H1 (cell line): ENCODE measurements around the gene TGFBR1. TPM values are rescaled to one million over a fixed set of nuclear protein-coding genes. Genes with fewer than 3 reads are reported as not detected.

Source experiments
- CTCF ChIA-PET: fragments of 300-600 bp; sonication (Branson Sonifier 250); formaldehyde crosslinking; loops from one replicate; lab custom pipeline; 2021; ENCODE audit not compliant: partially characterized antibody; lab: Charles Lee
- POLR2A ChIA-PET: fragments of 300-600 bp; sonication (Branson Sonifier 250); formaldehyde crosslinking; loops from one replicate; lab custom pipeline; 2021; ENCODE audit warnings: inconsistent platforms; ENCODE audit not compliant: partially characterized antibody; lab: Charles Lee
- DNase-seq, 2 experiments: peaks; one replicate each; pipeline versions ENCODE4 v3.0.0 to v3.0.0-alpha.2; 2010 to 2022; ENCODE audit warnings: low spot score in 2 of 2, low read depth in 1 of 2, mixed read lengths in 1 of 2
- FAIRE-seq: peaks from 2 replicates; lab custom pipeline; 2011; peaks lifted over from hg19 to GRCh38; lab: Jason Lieb, UNC
- H2AFZ ChIP-seq: 2 replicates; pipeline ENCODE4 v1.8.1; 2012; ENCODE audit warnings: low read length, inconsistent platforms
- H2AK5ac ChIP-seq: 2 replicates; pipeline ENCODE4 v1.6.1; 2013; ENCODE audit warnings: low read depth, low read length
- H2BK120ac ChIP-seq: replicated peaks from 2 replicates; pipeline ENCODE3; 2013; ENCODE audit warnings: low read depth, low read length, inconsistent platforms
- H2BK12ac ChIP-seq: 2 replicates; pipeline ENCODE4 v1.6.1; 2013; ENCODE audit warnings: low read depth, low read length
- H2BK15ac ChIP-seq: 2 replicates; pipeline ENCODE4 v1.6.1; 2013; ENCODE audit warnings: low read length
- H2BK20ac ChIP-seq: 2 replicates; pipeline ENCODE4 v1.6.1; 2013; ENCODE audit warnings: low read length
- H2BK5ac ChIP-seq: 2 replicates; pipeline ENCODE4 v1.6.1; 2013; ENCODE audit warnings: low read depth, low read length
- H3K14ac ChIP-seq: 2 replicates; pipeline ENCODE4 v1.6.1; 2013; ENCODE audit warnings: inconsistent platforms; ENCODE audit not compliant: insufficient read length
- H3K18ac ChIP-seq: 2 replicates; pipeline ENCODE4 v1.6.1; 2013; ENCODE audit warnings: low read length; ENCODE audit errors: extremely low read depth
- H3K23ac ChIP-seq: 2 replicates; pipeline ENCODE4 v1.6.1; 2013; ENCODE audit warnings: inconsistent platforms; ENCODE audit not compliant: insufficient read length
- H3K23me2 ChIP-seq: 2 replicates; pipeline ENCODE4 v1.6.1; 2013; ENCODE audit warnings: low read depth, low read length
- H3K27ac ChIP-seq: 2 replicates; pipeline ENCODE4 v1.6.1; 2011; ENCODE audit warnings: low read depth, low read length, inconsistent platforms
- H3K27me3 ChIP-seq, 4 experiments: replicated peaks in 1 of 4; 1 replicate in 1 of 4; 2 replicates in 3 of 4; pipeline versions ENCODE4 v1.6.1 to v1.8.1; 2011 to 2013; ENCODE audit warnings: low read length in 3 of 4, mild to moderate bottlenecking in 3 of 4, inconsistent platforms in 2 of 4, mixed read lengths in 2 of 4, moderate library complexity in 1 of 4; ENCODE audit not compliant: control insufficient read depth in 3 of 4, insufficient read depth in 3 of 4; ENCODE audit errors: extremely low read depth in 1 of 4
- H3K36me3 ChIP-seq, 4 experiments: 2 replicates each; pipeline versions ENCODE4 v1.6.1 to v1.8.1; 2011 to 2013; ENCODE audit warnings: mild to moderate bottlenecking in 4 of 4, low read length in 3 of 4, moderate library complexity in 2 of 4, control low read depth in 1 of 4, inconsistent platforms in 1 of 4; ENCODE audit not compliant: insufficient read depth in 4 of 4, control insufficient read depth in 2 of 4
- H3K4ac ChIP-seq: replicated peaks from 2 replicates; pipeline ENCODE3; 2013; ENCODE audit warnings: low read length, low read depth, mixed read lengths, inconsistent platforms; ENCODE audit not compliant: insufficient read length
- H3K4me1 ChIP-seq, 4 experiments: replicated peaks in 1 of 4; 1 replicate in 1 of 4; 2 replicates in 3 of 4; pipeline versions ENCODE4 v1.6.1 to v1.8.1; 2011 to 2013; ENCODE audit warnings: low read length in 3 of 4, inconsistent platforms in 2 of 4, mixed read lengths in 1 of 4; ENCODE audit not compliant: insufficient read depth in 4 of 4, control insufficient read depth in 3 of 4
- H3K4me2 ChIP-seq, 2 experiments: 2 replicates each; pipeline versions ENCODE4 v1.6.1 to v1.8.1; 2011 to 2013; ENCODE audit warnings: low read depth in 2 of 2, low read length in 2 of 2, control low read depth in 1 of 2, inconsistent platforms in 1 of 2, mild to moderate bottlenecking in 1 of 2; ENCODE audit not compliant: insufficient read depth in 1 of 2
- H3K4me3 ChIP-seq, 4 experiments: fragments of 200-600, 300-600 bp in 1 of 4; sonication (generic), shearing (Covaris generic), sonication (Bioruptor Twin) in 1 of 4; 2 replicates each; pipeline versions ENCODE4 v1.5.1 to v1.8.1; 2011 to 2016; ENCODE audit warnings: low read length in 4 of 4, low read depth in 3 of 4, control low read depth in 2 of 4, inconsistent platforms in 2 of 4, mild to moderate bottlenecking in 2 of 4, mixed read lengths in 1 of 4, moderate library complexity in 1 of 4; ENCODE audit not compliant: insufficient read depth in 2 of 4; ENCODE audit errors: extremely low read depth in 1 of 4
- H3K56ac ChIP-seq: replicated peaks from 2 replicates; pipeline ENCODE3; 2013; ENCODE audit warnings: low read depth, mild to moderate bottlenecking, mixed read lengths, low read length, inconsistent platforms; ENCODE audit not compliant: insufficient read length
- H3K79me1 ChIP-seq: 2 replicates; pipeline ENCODE4 v1.6.1; 2013; ENCODE audit warnings: low read depth, low read length, control low read depth
- H3K79me2 ChIP-seq, 2 experiments: 2 replicates each; pipeline versions ENCODE4 v1.6.1 to v1.8.1; 2012 to 2013; ENCODE audit warnings: low read length in 2 of 2, mild to moderate bottlenecking in 2 of 2, inconsistent platforms in 1 of 2; ENCODE audit not compliant: insufficient read depth in 2 of 2, control insufficient read depth in 1 of 2
- H3K9ac ChIP-seq, 4 experiments: replicated peaks in 1 of 4; 1 replicate in 1 of 4; 2 replicates in 3 of 4; pipeline versions ENCODE4 v1.6.1 to v1.8.1; 2011 to 2013; ENCODE audit warnings: low read depth in 3 of 4, low read length in 3 of 4, control low read depth in 2 of 4, mild to moderate bottlenecking in 2 of 4, moderate library complexity in 2 of 4, inconsistent platforms in 1 of 4; ENCODE audit errors: extremely low read depth in 1 of 4
- H3K9me3 ChIP-seq, 2 experiments: 2 replicates each; pipeline versions ENCODE4 v1.6.1 to v1.8.1; 2012 to 2013; ENCODE audit warnings: mild to moderate bottlenecking in 2 of 2, moderate library complexity in 2 of 2, control low read depth in 1 of 2, inconsistent platforms in 1 of 2, low read depth in 1 of 2, low read length in 1 of 2, mixed read lengths in 1 of 2; ENCODE audit not compliant: insufficient read depth in 2 of 2
- H4K20me1 ChIP-seq, 2 experiments: replicated peaks in 1 of 2; 2 replicates each; pipeline versions ENCODE3 to v1.8.1; 2011 to 2013; ENCODE audit warnings: inconsistent platforms in 2 of 2, low read length in 2 of 2, mild to moderate bottlenecking in 1 of 2; ENCODE audit not compliant: insufficient read depth in 2 of 2, control insufficient read depth in 1 of 2
- H4K5ac ChIP-seq: 2 replicates; pipeline ENCODE4 v1.6.1; 2013; ENCODE audit warnings: low read length, low read depth, mixed read lengths, inconsistent platforms; ENCODE audit not compliant: insufficient read length
- H4K8ac ChIP-seq: 2 replicates; pipeline ENCODE4 v1.8.0; 2013; ENCODE audit warnings: mild to moderate bottlenecking, moderate library complexity, low read length, inconsistent platforms; ENCODE audit not compliant: insufficient read depth; ENCODE audit errors: extremely low read depth
- H4K91ac ChIP-seq: replicated peaks from 2 replicates; pipeline ENCODE3; 2013; ENCODE audit warnings: low read length, mixed read lengths, inconsistent platforms; ENCODE audit not compliant: insufficient read length
- CREB1 ChIP-seq: IDR thresholded peaks from 2 replicates; pipeline ENCODE4 v1.6.1; 2012; ENCODE audit warnings: inconsistent platforms
- RXRA ChIP-seq: IDR thresholded peaks from 2 replicates; pipeline ENCODE4 v1.6.1; 2011; ENCODE audit warnings: low read depth, mild to moderate bottlenecking, low read length, moderate library complexity; ENCODE audit not compliant: insufficient read depth
- WGBS, 2 experiments: shearing (Covaris generic) in 1 of 2; methylation state at CpG; one replicate each; pipeline versions ENCODE4 v1.1.6 to v1.1.7; 2013 to 2015; ENCODE audit warnings: low lambda C conversion rate in 2 of 2, mixed read lengths in 2 of 2, inconsistent platforms in 1 of 2, low coverage in 1 of 2, missing lambda C conversion rate in 1 of 2; ENCODE audit not compliant: insufficient replicate concordance in 2 of 2, insufficient coverage in 1 of 2, insufficient read length in 1 of 2; ENCODE audit errors: extremely low coverage in 1 of 2, missing lambda C conversion rate in 1 of 2; 5-methylcytosine and 5-hydroxymethylcytosine counted together
- polyA plus RNA-seq, 7 experiments: library from polyadenylated mRNA; depleted of rRNA in 3 of 7; stranded (reverse) in 5 of 7; unstranded in 2 of 7; fragments of >200 nt in 5 of 7; fragments of 200-250 nt in 2 of 7; gene quantifications; 1 replicate in 5 of 7; 2 replicates in 1 of 7; 4 replicates in 1 of 7; pipeline versions ENCODE4 v1.2.1 to v1.2.3, GENCODE V29; 2011 to 2013; ENCODE audit warnings: missing spikeins in 2 of 7, mixed read lengths in 2 of 7
- total RNA-seq: library from RNA; stranded (reverse); fragmentation: NEBNext Ultra II Directional; extraction: Animal tissue kit (Norgen Biotek cat#: 25700); gene quantifications from 2 replicates; pipeline ENCODE4 v1.2.1, GENCODE V29; 2021

The TGFBR1 gene
- total and polyA plus RNA-seq, 2 of the 8 experiments (the other 6 are each of a cell fraction or from before 2014, with no cell fraction given): 16.8 to 52.4 TPM

- Histone ChIP-seq H3K4me2 (no peak overlapping the region), H2BK15ac (no peak overlapping the region), H3K4me1 (no peaks in the 10 kb centered on the region), H3K14ac (no peak overlapping the region), H3K56ac (no peak overlapping the region), H2BK120ac (no peak overlapping the region), H3K79me1 (no peaks in the 10 kb centered on the region; the same call in 1 of the 2 replicates), H3K9ac (no peak overlapping the region), H2BK12ac (no peak overlapping the region), H4K8ac (no peak overlapping the region), H3K23ac (no peak overlapping the region), H2BK5ac (no peak overlapping the region), H3K27me3 (no peaks in the 10 kb centered on the region), H2BK20ac (no peak overlapping the region), H3K18ac (no peak overlapping the region), H2AK5ac (no peak overlapping the region), H3K79me2 (no peaks in the 10 kb centered on the region), H3K4ac (no peak overlapping the region), H3K23me2 (no peaks in the 10 kb centered on the region), H4K91ac (no peak overlapping the region), H3K27ac (no peak overlapping the region), H3K4me3 (no peak overlapping the region), H4K20me1 (no peaks in the 10 kb centered on the region), H3K9me3 (no peaks in the 10 kb centered on the region), H4K5ac (no peak overlapping the region), H2AFZ (no peak overlapping the region), H3K36me3 (peaks cover 0 to 38% (median 10%) of the 10 kb centered on the region in 4 experiments; a peak in 6 of 8 replicates)
- TF ChIP-seq RXRA (no peak), CREB1 (no peak)
- 87% methylated on average over 5 of the region's 5 CpGs; no CpG with 5 or more reads in 1 of the 2 experiments for WGBS, 2 experiments
- FAIRE-seq: no peak
- CTCF ChIA-PET: interaction anchor here (0.6 to 8.9 kb wide), 21 partner anchors 10 to 348 kb away, joined by 3 to 108 read pairs (median 4); partner anchors contain the start of genes COL15A1 and TGFBR1
- no peak for DNase-seq
- POLR2A ChIA-PET: no interaction called here
These were observed 35.0 kb downstream of the TGFBR1 start for GRCh38 chr9:99139868-99140267.
